Activated CD8-positive, alpha-beta memory T cell treated with anti-CD3 and anti-CD28 coated beads for 24 hours (primary cell): ENCODE data around the gene SLC7A6.

ENCODE experiments used
- DNase-seq: peaks from one replicate; pipeline ENCODE4 v3.0.0-alpha.2; 2020

SLC7A6 gene

GRCh38 chr16:68257906-68258800, 6.2 kb upstream of the SLC7A6 start:
- DNase-seq: no peak

- DNase-seq: no peak
Measured at GRCh38 chr16:68259007-68259825, 5.1 kb upstream of the SLC7A6 start.

- no peak for DNase-seq
Measured at GRCh38 chr16:68263559-68264127, 683 bp upstream of the SLC7A6 start.

GRCh38 chr16:68265078-68265920, 973 bp downstream of the SLC7A6 start:
- peak; percentile 74 for DNase-seq

GRCh38 chr16:68267612-68268405, 3.5 kb downstream of the SLC7A6 start:
- no peak for DNase-seq

- no peak for DNase-seq
Measured at GRCh38 chr16:68269793-68270192, 5.5 kb downstream of the SLC7A6 start.

GRCh38 chr16:68270353-68270752, 6.0 kb downstream of the SLC7A6 start:
- no peak for DNase-seq

- DNase-seq: no peak
Measured at GRCh38 chr16:68272507-68273209, 8.3 kb downstream of the SLC7A6 start.

- DNase-seq: no peak
Measured at GRCh38 chr16:68273459-68273858, 9.1 kb downstream of the SLC7A6 start.

GRCh38 chr16:68273896-68274295, 9.6 kb downstream of the SLC7A6 start:
- DNase-seq: no peak

GRCh38 chr16:68274441-68274840, 10.1 kb downstream of the SLC7A6 start:
- no peak for DNase-seq

- DNase-seq: no peak
Measured at GRCh38 chr16:68275611-68276191, 11.4 kb downstream of the SLC7A6 start.

GRCh38 chr16:68276223-68276622, 11.9 kb downstream of the SLC7A6 start:
- DNase-seq: no peak

GRCh38 chr16:68279726-68280558, 15.6 kb downstream of the SLC7A6 start:
- DNase-seq: no peak

- no peak for DNase-seq
Measured at GRCh38 chr16:68281368-68282063, 17.2 kb downstream of the SLC7A6 start.

GRCh38 chr16:68282064-68282452, 17.7 kb downstream of the SLC7A6 start:
- DNase-seq: no peak

- no peak for DNase-seq
Measured at GRCh38 chr16:68283346-68283745, 19.0 kb downstream of the SLC7A6 start.

GRCh38 chr16:68283801-68284598, 19.7 kb downstream of the SLC7A6 start:
- DNase-seq: no peak
